Inflammatory macrophage treated with lipopolysaccharide for 1 hour (primary cell): ENCODE data around the gene GMDS.

Experiments used
- DNase-seq, 2 donors: peaks; one replicate each; pipeline ENCODE4 v3.0.0-alpha.2; 2020 to 2022

Gene GMDS

GRCh38 chr6:1890071-1890470 is 355.3 kb downstream of the GMDS start:
- DNase-seq: no peak

- no peak for DNase-seq
Observed at GRCh38 chr6:1885576-1886011, 359.8 kb downstream of the GMDS start.

GRCh38 chr6:1884313-1884712 is 361.1 kb downstream of the GMDS start:
- DNase-seq: no peak

- no peak for DNase-seq
Observed at GRCh38 chr6:1878330-1878729, 367.1 kb downstream of the GMDS start.

GRCh38 chr6:1873781-1874180 is 371.6 kb downstream of the GMDS start:
- DNase-seq: no peak

GRCh38 chr6:1872649-1873131 is 372.7 kb downstream of the GMDS start:
- no peak for DNase-seq

- DNase-seq: no peak
Observed at GRCh38 chr6:1871724-1872315, 373.6 kb downstream of the GMDS start.

- no peak for DNase-seq
Observed at GRCh38 chr6:1870932-1871331, 374.5 kb downstream of the GMDS start.

GRCh38 chr6:1870251-1870650 is 375.2 kb downstream of the GMDS start:
- DNase-seq: no peak

GRCh38 chr6:1869769-1870168 is 375.6 kb downstream of the GMDS start:
- DNase-seq: no peak

GRCh38 chr6:1869308-1869707 is 376.1 kb downstream of the GMDS start:
- no peak for DNase-seq

GRCh38 chr6:1868561-1869261 is 376.7 kb downstream of the GMDS start:
- peak; percentile 59 to 65 for DNase-seq

- DNase-seq: no peak
Observed at GRCh38 chr6:1867197-1867596, 378.2 kb downstream of the GMDS start.

- DNase-seq: no peak
Observed at GRCh38 chr6:1865585-1865984, 379.8 kb downstream of the GMDS start.

- DNase-seq: no peak
Observed at GRCh38 chr6:1864496-1864895, 380.9 kb downstream of the GMDS start.

GRCh38 chr6:1862411-1862810 is 383.0 kb downstream of the GMDS start:
- no peak for DNase-seq

- no peak for DNase-seq
Observed at GRCh38 chr6:1860756-1861348, 384.6 kb downstream of the GMDS start.

- DNase-seq: no peak
Observed at GRCh38 chr6:1858859-1859258, 386.5 kb downstream of the GMDS start.

GRCh38 chr6:1858196-1858595 is 387.2 kb downstream of the GMDS start:
- DNase-seq: no peak

- DNase-seq: peak; percentile 26 to 46
Observed at GRCh38 chr6:1856381-1856780, 389.0 kb downstream of the GMDS start.

GRCh38 chr6:1855890-1856289 is 389.5 kb downstream of the GMDS start:
- DNase-seq: no peak

- no peak for DNase-seq
Observed at GRCh38 chr6:1854296-1854695, 391.1 kb downstream of the GMDS start.

- no peak for DNase-seq
Observed at GRCh38 chr6:1853761-1854160, 391.6 kb downstream of the GMDS start.
